NOMO-1 (cell line): ENCODE results near the gene EHBP1.
A peak's percentile ranks its signal among the peaks of the same experiment; 100 is the strongest.

Experiments
- DNase-seq, 2 experiments: peaks; one replicate each; lab custom pipeline; 2025; ENCODE audit not compliant: unreplicated experiment in 2 of 2; lab: John Stamatoyannopoulos, UW

The EHBP1 gene

DNA sequence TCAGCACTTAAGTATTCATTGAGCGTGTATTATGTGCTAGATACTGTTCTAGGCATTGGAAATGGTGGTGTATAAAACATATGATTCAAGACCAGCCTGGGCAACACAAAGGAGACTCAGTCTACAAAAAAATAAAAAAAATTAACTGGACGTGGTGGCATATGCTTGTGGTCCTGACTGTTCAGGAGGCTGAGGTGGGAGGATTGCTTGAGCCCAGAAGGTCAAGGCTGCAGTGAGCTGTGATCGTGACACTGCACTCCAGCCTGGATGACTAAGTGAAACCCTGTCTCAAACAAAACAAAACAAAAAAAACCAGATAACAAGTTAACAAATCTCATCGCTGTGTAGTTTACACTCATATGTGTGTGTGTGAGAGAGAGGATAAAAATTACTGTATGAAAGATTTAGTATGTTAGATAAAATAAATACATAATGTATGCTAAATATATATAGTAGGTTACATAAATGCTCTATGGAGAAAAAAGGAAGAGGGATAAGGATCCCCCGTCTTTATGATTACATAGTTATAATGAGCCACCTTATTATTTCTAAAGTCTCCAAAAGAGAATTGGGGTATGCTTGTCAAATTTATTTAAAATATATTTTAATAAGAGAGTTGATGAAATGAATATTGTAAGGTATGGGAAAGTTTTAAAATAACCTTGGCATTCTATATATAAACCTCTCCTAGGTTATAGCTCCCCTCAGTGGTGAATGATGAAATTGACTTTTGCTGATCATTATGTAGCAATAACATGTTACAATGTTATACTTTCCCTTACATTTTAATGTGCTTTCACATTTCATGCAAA is 69.2 kb downstream of the EHBP1 start:
- peak; percentile 9 to 35 for DNase-seq

DNA sequence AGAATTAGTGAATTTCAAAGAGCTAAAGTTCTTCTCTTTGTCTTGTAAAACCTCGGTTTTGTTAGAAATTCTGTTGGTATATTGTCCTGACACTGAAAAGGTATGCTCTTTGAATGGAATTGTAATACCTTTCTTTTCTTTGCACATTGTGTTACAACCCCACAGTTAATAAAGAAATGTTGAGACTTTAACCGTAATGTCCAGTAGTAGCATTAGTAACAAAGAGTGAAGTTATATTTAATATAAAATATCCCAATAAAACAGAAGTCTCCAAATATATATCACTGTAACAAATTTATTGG is 69.8 kb downstream of the EHBP1 start:
- no peak for DNase-seq

DNA sequence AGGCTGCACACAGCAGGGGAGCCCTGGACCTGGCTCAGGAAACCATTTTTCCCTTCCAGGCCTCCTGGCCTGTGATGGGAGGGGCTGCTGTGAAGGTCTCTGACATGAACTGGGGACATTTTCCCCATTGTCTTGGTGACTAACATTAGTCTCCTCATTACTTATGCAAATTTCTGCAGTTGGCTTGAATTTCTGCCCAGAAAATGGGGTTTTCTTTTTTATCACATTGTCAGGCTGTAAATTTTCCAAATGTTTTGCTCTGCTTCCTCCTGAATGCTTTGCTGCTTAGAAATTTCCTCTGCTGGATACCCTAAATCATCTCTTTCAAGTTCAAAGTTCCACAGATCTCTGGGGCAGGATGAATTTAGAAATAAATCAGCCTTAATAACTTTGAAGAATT is 78.2 kb downstream of the EHBP1 start:
- no peak for DNase-seq

DNA sequence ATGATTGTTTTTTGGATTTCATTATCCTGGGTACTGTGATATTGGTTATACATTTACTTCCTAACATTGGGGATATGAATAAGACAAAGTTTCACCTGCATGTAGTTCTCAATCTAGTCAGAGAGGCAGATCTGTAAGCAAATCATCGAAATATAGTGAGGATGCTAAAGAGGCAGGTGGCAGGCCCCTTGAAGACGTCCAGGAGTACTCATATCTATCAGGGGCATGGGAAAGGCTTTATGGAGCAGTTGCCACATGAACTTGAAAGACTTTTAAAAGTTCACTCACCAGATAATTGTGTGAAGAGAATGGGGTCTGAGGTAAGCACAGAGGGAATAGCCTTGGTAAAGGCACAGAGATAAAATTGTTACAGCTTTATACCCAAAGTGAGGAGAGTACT is 78.8 kb downstream of the EHBP1 start:
- DNase-seq = no peak

DNA sequence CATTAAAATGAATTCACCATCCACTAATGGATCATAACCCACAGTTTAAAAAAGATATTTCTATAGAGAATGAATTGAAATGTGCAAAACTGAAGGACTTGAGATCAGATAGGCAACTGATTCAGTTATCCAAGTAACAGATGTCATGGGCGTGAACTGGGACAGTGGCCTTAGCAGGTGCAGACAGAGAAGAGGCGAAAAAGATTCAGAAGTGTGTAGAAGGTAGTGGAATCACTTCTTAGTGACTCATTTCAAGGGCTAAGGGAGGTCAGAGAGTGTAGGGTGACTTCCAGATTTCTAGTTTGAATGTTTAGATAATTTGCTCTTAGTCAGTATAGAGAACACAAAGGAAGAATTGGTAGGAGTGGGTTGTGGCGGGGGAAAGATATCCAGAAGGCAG is 79.7 kb downstream of the EHBP1 start:
- no peak for DNase-seq

DNA sequence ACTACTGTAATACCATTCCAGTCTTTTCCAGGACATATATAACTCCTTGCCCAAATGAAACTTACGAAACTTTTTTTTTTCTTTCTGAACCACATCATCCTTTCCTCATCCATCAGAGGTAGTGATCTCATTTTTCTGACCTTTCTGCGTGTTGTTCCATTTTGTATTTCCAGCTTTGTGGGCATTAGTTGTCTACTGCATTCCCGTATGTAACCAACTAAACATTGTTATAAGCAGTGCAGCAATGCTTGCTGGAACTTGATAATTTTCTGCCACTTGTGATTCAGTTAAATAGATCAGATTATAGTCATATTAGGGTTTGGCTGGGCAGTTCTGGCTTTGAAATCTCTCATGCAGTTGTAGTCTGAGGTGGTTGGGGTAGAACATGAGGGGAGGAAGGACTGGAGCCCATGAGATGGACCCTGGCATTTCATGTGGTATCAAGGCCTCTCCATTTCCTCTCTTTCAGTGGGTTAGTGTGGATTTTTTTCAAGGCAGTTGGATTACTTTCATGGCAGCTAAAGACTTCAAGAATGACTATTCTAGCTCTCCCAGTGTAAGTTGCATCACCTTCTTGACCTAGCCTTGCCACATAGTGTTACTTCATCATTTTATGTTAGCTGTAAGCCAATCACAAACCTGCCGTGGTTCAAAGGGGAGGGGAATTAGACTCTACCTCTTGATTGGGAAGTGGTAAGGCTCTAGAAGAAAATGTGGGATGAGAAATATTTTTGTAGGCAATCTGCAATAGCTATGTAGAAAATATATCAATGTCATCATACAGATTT is 80.5 kb downstream of the EHBP1 start:
- DNase-seq = peak; percentile 42 to 79

DNA sequence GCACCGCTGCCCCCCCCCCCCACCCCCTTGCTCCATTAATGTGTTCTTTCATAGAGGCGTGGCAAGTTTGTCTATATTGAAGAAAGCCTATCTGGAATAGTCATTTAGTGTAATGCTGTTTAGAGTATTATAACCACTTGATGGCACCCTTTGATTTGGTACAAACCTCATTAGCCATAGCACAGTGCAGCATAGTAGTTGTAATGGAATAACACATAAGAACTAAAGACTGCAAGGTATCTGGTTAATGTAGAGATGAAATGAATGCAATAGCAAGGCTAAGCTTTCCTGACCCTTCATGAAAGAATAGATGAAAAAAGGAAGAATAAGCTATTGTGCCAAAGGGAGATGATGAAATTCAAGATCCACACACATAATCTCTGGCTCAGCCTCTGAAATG is 81.9 kb downstream of the EHBP1 start:
- DNase-seq = peak in 1 of 2 experiments; percentile 27

GRCh38 chr2:62789518-62789917 is 84.0 kb downstream of the EHBP1 start:
- no peak for DNase-seq

DNA sequence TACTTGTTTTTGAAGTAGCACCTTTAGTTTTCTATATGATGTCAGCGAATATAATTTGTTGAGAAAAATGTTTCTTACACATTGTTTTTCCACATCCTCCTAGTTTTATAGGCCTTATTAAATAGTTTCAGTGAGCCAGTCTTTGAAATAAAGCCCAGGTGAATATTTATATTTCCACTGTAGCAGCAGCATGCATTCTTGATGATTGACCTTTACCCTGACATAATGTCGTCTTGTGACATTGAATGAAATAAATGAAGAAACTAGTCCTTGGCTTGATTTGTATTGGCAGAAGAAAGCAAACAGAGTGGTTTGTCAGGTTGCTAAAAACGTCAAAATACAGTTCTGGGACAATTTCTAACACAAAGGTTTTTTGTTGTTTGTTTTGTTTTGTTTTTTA is 84.4 kb downstream of the EHBP1 start:
- DNase-seq = no peak

- no peak for DNase-seq
Measured at GRCh38 chr2:62792408-62792807, 86.9 kb downstream of the EHBP1 start.

GRCh38 chr2:62793213-62793612 is 87.7 kb downstream of the EHBP1 start:
- no peak for DNase-seq

DNA sequence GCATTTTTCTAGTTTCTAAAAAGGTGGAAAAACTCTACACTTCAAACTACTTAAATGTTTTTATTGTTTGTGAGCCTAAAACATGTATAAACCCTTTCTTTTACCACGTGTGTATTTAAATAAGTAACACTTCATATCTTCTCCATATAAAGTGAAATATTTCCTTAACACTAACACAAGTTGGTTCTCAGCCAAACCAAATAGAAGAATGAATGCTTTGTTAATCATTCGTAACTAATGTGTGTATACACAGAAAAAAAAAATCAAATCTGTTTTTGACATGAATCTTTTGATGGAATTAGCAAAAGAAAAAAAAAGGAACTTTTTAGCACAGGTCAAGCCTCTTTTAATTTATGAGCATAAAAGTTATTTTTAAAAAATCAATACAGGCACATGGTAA is 89.3 kb downstream of the EHBP1 start:
- DNase-seq = no peak

- no peak for DNase-seq
Measured at GRCh38 chr2:62795341-62795740, 89.8 kb downstream of the EHBP1 start.

DNA sequence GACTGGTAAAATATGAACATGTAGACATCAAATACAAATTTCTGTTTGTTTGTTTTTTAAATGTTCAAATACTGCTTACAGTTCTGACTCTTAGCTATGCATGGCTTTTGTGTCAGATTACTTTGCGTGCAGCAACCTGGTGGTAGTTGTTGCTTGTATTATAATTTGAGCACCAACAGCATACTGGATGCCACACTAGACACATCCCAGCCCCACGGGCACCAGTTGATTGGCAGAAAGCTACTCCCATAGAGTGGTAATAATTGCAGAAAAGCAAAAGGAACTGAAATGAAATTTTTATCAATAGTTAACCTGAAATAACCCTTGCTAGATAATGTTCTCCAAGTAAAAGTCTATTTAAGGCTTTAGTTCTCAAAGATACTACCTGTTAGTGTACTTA is 91.6 kb downstream of the EHBP1 start:
- DNase-seq = no peak

DNA sequence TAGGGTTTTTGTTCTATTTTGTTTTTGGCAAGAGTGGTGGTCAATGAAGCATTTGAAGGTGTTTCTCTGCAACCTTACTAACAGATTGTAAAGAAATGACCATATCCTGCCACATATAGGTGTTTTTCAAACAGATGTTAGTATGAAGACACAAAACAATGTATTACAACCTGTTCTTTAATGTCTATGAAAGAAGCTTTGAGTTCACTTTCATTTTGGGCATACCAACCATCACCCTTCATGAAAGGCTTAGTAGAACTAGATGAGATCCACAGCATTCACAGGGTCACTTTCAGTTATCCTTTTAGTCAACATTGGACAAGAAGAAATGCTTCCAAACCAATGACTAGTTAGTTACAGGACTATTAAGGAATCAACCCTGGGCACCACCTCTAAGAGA is 95.1 kb downstream of the EHBP1 start:
- DNase-seq = no peak

DNA sequence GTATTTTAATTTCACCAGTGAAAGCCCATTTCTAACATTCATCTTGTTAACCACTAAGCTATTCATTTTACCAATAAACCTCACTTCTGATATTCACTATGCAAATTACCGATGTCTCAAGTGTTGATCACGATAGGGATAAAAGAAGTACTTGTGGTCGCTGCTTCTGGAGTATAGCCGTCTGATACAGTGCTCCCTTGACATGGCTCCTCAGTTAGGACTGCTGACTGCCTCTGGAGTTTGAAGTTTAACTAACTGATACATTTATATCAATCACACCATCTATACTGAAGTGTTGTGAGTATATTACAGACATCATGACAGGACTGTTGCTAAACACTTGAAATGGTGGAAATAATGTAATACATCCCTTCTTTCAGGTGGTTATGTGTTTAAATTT is 95.6 kb downstream of the EHBP1 start:
- DNase-seq = no peak

DNA sequence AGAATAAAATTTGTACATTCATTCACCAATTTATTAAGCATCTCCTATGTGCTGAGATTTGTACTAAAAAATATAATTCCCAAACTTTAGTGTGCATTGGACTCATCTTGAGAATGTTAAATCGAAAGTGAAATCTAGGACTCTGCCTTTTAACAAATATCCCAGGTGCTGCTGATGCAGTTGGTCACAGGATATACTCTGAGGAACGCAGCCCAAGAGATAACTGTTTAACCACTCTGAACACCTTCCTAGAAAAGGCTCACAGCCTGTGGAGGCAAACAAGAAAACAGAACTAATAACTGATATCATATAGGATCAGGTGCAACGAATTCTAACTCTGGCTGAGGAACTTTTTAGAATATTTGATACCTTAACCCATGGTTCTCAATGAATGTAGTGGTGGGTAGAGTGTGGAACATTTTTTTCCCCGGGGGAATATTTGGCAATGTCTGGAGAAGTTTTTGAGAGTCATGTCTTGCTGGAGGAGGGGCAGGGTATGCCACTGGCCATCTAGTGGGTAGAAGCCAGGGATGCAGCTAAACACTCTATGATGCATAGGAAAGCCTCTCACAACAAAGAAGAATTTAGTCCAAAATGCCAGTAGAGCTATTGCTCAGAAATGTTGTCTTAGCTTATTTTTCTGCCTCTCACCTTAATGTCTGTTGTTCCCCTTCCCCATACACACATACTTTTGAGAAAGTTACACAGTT is 96.5 kb downstream of the EHBP1 start:
- no peak for DNase-seq

GRCh38 chr2:62803961-62804360 is 98.4 kb downstream of the EHBP1 start:
- DNase-seq = no peak

- DNase-seq = no peak
Measured at GRCh38 chr2:62806231-62806630, 100.7 kb downstream of the EHBP1 start.

- DNase-seq = no peak
Measured at GRCh38 chr2:62808554-62808953, 103.0 kb downstream of the EHBP1 start.

- no peak for DNase-seq
Measured at GRCh38 chr2:62811086-62811485, 105.6 kb downstream of the EHBP1 start.

- no peak for DNase-seq
Measured at GRCh38 chr2:62811972-62812371, 106.5 kb downstream of the EHBP1 start.
